H9 (cell line): Measurements from ENCODE around the gene C1QTNF6. TPM values are rescaled to one million over a fixed set of nuclear protein-coding genes. Genes with fewer than 3 reads are reported as not detected.

Experiments
- DNase-seq: peaks from one replicate; pipeline ENCODE4 v3.0.0-alpha.2; 2017
- H2AFZ ChIP-seq: one replicate; pipeline ENCODE4 v1.6.1; 2013; ENCODE audit warnings: mild to moderate bottlenecking, low read length, control low read depth, moderate library complexity
- H2AK5ac ChIP-seq: 2 replicates; pipeline ENCODE4 v1.6.1; 2013; ENCODE audit warnings: low read length, control low read depth, mixed read lengths; ENCODE audit not compliant: insufficient read length
- H2BK120ac ChIP-seq: one replicate; pipeline ENCODE4 v1.6.1; 2013; ENCODE audit warnings: low read depth, mild to moderate bottlenecking, low read length, control low read depth, inconsistent platforms; ENCODE audit not compliant: poor library complexity, severe bottlenecking
- H2BK12ac ChIP-seq: 2 replicates; pipeline ENCODE4 v1.6.1; 2013; ENCODE audit warnings: low read length, control low read depth, mixed read lengths, low read depth; ENCODE audit not compliant: insufficient read length
- H2BK15ac ChIP-seq: 2 replicates; pipeline ENCODE4 v1.6.1; 2013; ENCODE audit warnings: low read depth, low read length, control low read depth
- H2BK20ac ChIP-seq: one replicate; pipeline ENCODE4 v1.6.1; 2013; ENCODE audit warnings: low read depth, mild to moderate bottlenecking, low read length, control low read depth, inconsistent platforms; ENCODE audit not compliant: poor library complexity, severe bottlenecking
- H2BK5ac ChIP-seq: 2 replicates; pipeline ENCODE4 v1.6.1; 2013; ENCODE audit warnings: low read length, control low read depth, mixed read lengths; ENCODE audit not compliant: insufficient read length
- H3K14ac ChIP-seq: 2 replicates; pipeline ENCODE4 v1.6.1; 2013; ENCODE audit warnings: low read length, control low read depth; ENCODE audit not compliant: insufficient read depth
- H3K18ac ChIP-seq: 2 replicates; pipeline ENCODE4 v1.6.1; 2013; ENCODE audit warnings: low read depth, mild to moderate bottlenecking, mixed read lengths, low read length, control low read depth; ENCODE audit not compliant: insufficient read length
- H3K23ac ChIP-seq: 2 replicates; pipeline ENCODE4 v1.6.1; 2013; ENCODE audit warnings: low read length, control low read depth, mixed read lengths, low read depth; ENCODE audit not compliant: insufficient read length
- H3K23me2 ChIP-seq: 2 replicates; pipeline ENCODE4 v1.6.1; 2013; ENCODE audit warnings: low read depth, mild to moderate bottlenecking, mixed read lengths, low read length, control low read depth; ENCODE audit not compliant: insufficient read length, poor library complexity, severe bottlenecking
- H3K27ac ChIP-seq: 2 replicates; pipeline ENCODE4 v1.5.1; 2013; ENCODE audit warnings: low read length, control low read depth, mixed read lengths, low read depth; ENCODE audit not compliant: insufficient read length
- H3K27me3 ChIP-seq: 2 replicates; pipeline ENCODE4 v1.6.1; 2013; ENCODE audit warnings: low read length, control low read depth, inconsistent platforms; ENCODE audit not compliant: insufficient read depth
- H3K4ac ChIP-seq: 2 replicates; pipeline ENCODE4 v1.6.1; 2013; ENCODE audit warnings: low read depth, mild to moderate bottlenecking, control low read depth, inconsistent platforms, low read length, moderate library complexity
- H3K4me1 ChIP-seq: 2 replicates; pipeline ENCODE4 v1.6.1; 2013; ENCODE audit warnings: low read length, control low read depth, inconsistent platforms; ENCODE audit not compliant: insufficient read depth
- H3K4me2 ChIP-seq: 2 replicates; pipeline ENCODE4 v1.6.1; 2013; ENCODE audit warnings: low read length, control low read depth, mixed read lengths; ENCODE audit not compliant: insufficient read length, insufficient read depth
- H3K56ac ChIP-seq: 2 replicates; pipeline ENCODE4 v1.6.1; 2013; ENCODE audit warnings: low read depth, mild to moderate bottlenecking, mixed read lengths, low read length, control low read depth; ENCODE audit not compliant: insufficient read length
- H3K79me1 ChIP-seq: 2 replicates; pipeline ENCODE4 v1.6.1; 2013; ENCODE audit warnings: low read depth, mild to moderate bottlenecking, moderate library complexity, low read length, control low read depth, inconsistent platforms; ENCODE audit not compliant: insufficient read depth, poor library complexity, severe bottlenecking
- H3K79me2 ChIP-seq: 2 replicates; pipeline ENCODE4 v1.6.1; 2013; ENCODE audit warnings: low read length, control low read depth, inconsistent platforms; ENCODE audit not compliant: insufficient read depth
- H3K9ac ChIP-seq: 2 replicates; pipeline ENCODE4 v1.6.1; 2013; ENCODE audit warnings: low read length, control low read depth, mixed read lengths; ENCODE audit not compliant: insufficient read length; ENCODE audit errors: extremely low read depth
- H3K9me3 ChIP-seq: one replicate; pipeline ENCODE4 v1.6.1; 2013; ENCODE audit warnings: low read depth, low read length, inconsistent platforms; ENCODE audit not compliant: control insufficient read depth
- H3T11ph ChIP-seq: one replicate; pipeline ENCODE4 v1.6.1; 2013; ENCODE audit warnings: mild to moderate bottlenecking, low read length, control low read depth, inconsistent platforms
- H4K20me1 ChIP-seq: one replicate; pipeline ENCODE4 v1.6.1; 2013; ENCODE audit not compliant: control insufficient read depth, insufficient read length, insufficient read depth
- H4K5ac ChIP-seq: 2 replicates; pipeline ENCODE4 v1.6.1; 2013; ENCODE audit warnings: low read depth, mild to moderate bottlenecking, mixed read lengths, low read length, control low read depth; ENCODE audit not compliant: insufficient read length
- H4K8ac ChIP-seq: replicated peaks from 2 replicates; pipeline ENCODE4 v1.6.1; 2013; ENCODE audit warnings: low read length, control low read depth, mixed read lengths, low read depth; ENCODE audit not compliant: insufficient read length
- H4K91ac ChIP-seq: 2 replicates; pipeline ENCODE4 v1.6.1; 2013; ENCODE audit warnings: low read depth, mild to moderate bottlenecking, moderate library complexity, mixed read lengths, low read length, control low read depth; ENCODE audit not compliant: insufficient read length
- H3K27ac Mint-ChIP-seq, 3 experiments: 2 replicates in 2 of 3; 3 replicates in 1 of 3; pipeline ENCODE4 v1.8.0; 2020 to 2021; ENCODE audit warnings: mixed read lengths in 3 of 3, mild to moderate bottlenecking in 1 of 3, moderate library complexity in 1 of 3
- H3K27me3 Mint-ChIP-seq: 2 replicates; pipeline ENCODE4 v1.8.0; 2021; ENCODE audit warnings: low read depth, mild to moderate bottlenecking, moderate library complexity, mixed read lengths
- H3K36me3 Mint-ChIP-seq, 3 experiments: 2 replicates in 2 of 3; 3 replicates in 1 of 3; pipeline ENCODE4 v1.8.0; 2020 to 2021; ENCODE audit warnings: low read depth in 3 of 3, mixed read lengths in 3 of 3; ENCODE audit not compliant: insufficient read depth in 1 of 3
- H3K4me1 Mint-ChIP-seq, 2 experiments: 2 replicates each; pipeline ENCODE4 v1.8.0; 2020; ENCODE audit warnings: mixed read lengths in 2 of 2
- H3K4me3 Mint-ChIP-seq, 2 experiments: 2 replicates in 1 of 2; 3 replicates in 1 of 2; pipeline ENCODE4 v1.8.0; 2020 to 2021; ENCODE audit warnings: mild to moderate bottlenecking in 2 of 2, mixed read lengths in 2 of 2, moderate library complexity in 1 of 2
- H3K9me3 Mint-ChIP-seq, 2 experiments: 2 replicates in 1 of 2; 3 replicates in 1 of 2; pipeline ENCODE4 v1.8.0; 2020; ENCODE audit warnings: mild to moderate bottlenecking in 2 of 2, mixed read lengths in 2 of 2, moderate library complexity in 1 of 2
- CTCF ChIP-seq: fragments of 200-600 bp; sonication (generic); conservative IDR thresholded peaks from 3 replicates; pipeline ENCODE4 v1.8.0; 2021; ENCODE audit warnings: antibody characterized with exemption, mild to moderate bottlenecking
- WGBS: extraction: QIAGEN DNeasy Blood & Tissue Kit; methylation state at CpG from one replicate; pipeline ENCODE4 v1.1.7; 2013; ENCODE audit warnings: missing lambda C conversion rate, low lambda C conversion rate, mixed read lengths; ENCODE audit not compliant: insufficient read length; ENCODE audit errors: extremely low coverage; 5-methylcytosine and 5-hydroxymethylcytosine counted together
- total RNA-seq: library from RNA; stranded (reverse); gene quantifications from 2 replicates; pipeline ENCODE4 v1.2.1, GENCODE V29; 2021

The C1QTNF6 gene
- total RNA-seq, 1 experiment from 2014 or later, result 5.0 TPM

- peak; percentile 41; the same call in 2 of the 3 replicates for TF ChIP-seq CTCF
- Histone ChIP-seq H3K79me2 (no peaks in the 10 kb centered on the region), H3K14ac (no peak overlapping the region), H2BK12ac (no peak overlapping the region), H3K9me3 (no peaks in the 10 kb centered on the region), H3K4me2 (no peak overlapping the region), H4K91ac (no peak overlapping the region), H2BK15ac (no peak overlapping the region), H3K79me1 (no peaks in the 10 kb centered on the region), H2BK120ac (no peak overlapping the region), H3K23me2 (no peaks in the 10 kb centered on the region), H4K20me1 (no peaks in the 10 kb centered on the region), H4K5ac (no peak overlapping the region), H2AFZ (no peak overlapping the region), H3K4ac (no peak overlapping the region), H3K9ac (no peak overlapping the region), H2AK5ac (no peak overlapping the region), H3K27me3 (no peaks in the 10 kb centered on the region), H3K23ac (no peak overlapping the region), H3K27ac (no peak overlapping the region), H3T11ph (no peak overlapping the region), H2BK20ac (no peak overlapping the region), H2BK5ac (no peak overlapping the region), H3K56ac (no peak overlapping the region), H4K8ac (no peak overlapping the region), H3K18ac (no peak overlapping the region), H3K4me1 (no peaks in the 10 kb centered on the region)
- Mint-ChIP-seq H3K4me3 (no peak overlapping the region), H3K36me3 (no peaks in the 10 kb centered on the region), H3K4me1 (peaks cover 25 to 37% of the 10 kb centered on the region in 2 experiments), H3K27ac (no peak overlapping the region), H3K27me3 (peaks cover 47% of the 10 kb centered on the region), H3K9me3 (no peaks in the 10 kb centered on the region; a peak in 1 of 5 replicates)
- DNase-seq, result no peak
- WGBS, result no CpG with 5 or more reads among the region's 10 CpGs
Observed at GRCh38 chr22:37169947-37170688, 17.9 kb downstream of the C1QTNF6 start.
